Nucleus accumbens (tissue), 56 donors: ENCODE results near the gene PLCB4.

Experiments
- DNase-seq, 56 donors: peaks; one replicate each; lab custom pipeline; 2025; lab: John Stamatoyannopoulos, UW

Gene PLCB4

DNA sequence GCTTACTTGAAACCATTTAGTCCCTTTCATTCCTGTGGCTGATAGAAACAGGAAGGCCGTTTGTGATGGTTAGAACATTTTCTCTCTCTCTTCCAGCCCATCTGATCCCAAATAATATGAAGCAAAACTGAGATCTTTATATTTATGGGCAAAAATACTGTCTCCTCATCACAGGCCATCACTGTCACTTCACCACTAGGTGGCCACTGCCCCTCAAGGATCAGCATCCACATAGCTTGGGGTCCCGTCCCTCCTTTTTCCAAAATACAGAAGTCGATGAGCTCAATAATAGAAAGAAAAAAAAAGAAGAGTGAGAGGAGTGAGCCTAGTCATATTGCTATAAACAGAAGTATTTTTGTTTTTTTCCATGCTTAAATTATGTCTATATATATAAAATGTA lies 399.1 kb downstream of the PLCB4 start:
- peak in 5 of 56 donors; percentile 1 to 31 (median 20) for DNase-seq

- no peak for DNase-seq
These were observed 406.0 kb downstream of the PLCB4 start for GRCh38 chr20:9474835-9475415.

DNA sequence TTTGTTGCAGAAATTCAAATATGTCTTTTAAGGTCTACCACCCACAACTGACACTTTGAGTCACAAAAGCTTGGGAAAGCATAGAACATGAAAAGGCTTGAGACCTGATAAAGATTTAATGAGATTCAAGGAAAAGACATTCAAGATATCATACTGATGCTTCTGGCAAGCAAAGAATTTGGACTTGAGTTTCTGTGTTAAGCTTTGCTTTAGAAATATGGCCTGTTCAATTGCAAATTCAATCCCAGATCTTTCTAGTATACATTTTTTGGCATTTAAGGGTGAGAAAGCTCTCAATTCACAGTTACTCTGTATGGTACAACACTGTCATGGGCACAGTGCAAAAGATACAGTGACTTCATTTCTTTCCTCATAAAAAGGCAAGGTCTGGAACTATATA lies 406.6 kb downstream of the PLCB4 start:
- DNase-seq, result no peak

DNA sequence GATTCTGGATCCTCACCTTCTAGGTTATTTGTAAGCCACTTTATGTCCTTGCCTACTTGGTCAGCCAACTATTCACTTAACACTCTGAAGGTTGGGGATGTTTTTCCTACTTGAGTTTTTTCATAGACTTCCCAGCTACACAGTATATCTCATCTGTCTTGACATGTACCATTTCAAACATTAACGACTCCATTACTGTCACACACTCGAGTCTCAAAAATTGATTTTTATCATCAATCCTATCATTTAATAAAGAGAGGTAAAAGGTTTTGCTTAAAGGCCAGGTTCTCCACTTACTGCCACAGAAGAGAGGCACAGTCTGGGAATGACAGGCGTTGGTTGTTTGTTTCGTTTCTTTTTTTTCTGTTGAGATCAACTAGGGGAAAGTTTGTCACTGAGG lies 407.3 kb downstream of the PLCB4 start:
- DNase-seq, result no peak

DNA sequence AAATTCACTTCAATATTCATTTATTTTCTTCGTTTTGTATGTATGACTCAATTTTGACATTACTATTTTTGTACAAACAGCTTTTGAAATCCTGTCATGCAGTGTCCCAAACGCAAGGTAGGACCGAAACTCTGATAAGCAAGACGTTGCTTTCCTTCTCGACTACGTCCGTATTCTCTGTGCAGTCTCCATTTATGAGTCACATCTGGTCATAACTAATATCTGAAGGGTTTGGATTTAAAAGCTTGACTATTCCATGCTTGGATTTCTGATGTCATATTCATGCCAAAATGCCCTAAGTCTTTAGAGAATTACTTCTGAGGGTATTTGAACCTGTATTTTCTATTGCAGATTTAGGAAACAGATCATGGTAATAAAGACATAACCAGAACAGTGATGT lies 407.8 kb downstream of the PLCB4 start:
- no peak for DNase-seq

DNA sequence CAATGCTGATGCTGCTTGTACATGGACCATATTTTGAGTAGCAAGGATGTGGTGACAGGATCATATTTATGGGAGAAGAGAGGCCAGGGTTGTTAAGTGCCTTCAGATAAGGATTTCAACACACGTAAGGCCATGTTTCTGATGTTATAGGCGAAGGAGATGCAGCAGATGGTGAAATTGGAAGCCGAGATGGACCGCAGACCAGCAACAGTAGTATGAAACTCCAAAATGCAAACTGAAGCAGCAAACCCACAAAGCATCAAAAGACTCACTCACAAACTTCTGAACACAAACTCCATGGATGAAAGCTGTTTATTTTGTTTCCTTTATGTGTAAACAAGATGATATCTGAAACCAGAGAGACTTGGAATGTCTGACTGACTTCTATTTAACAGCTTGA lies 409.9 kb downstream of the PLCB4 start:
- no peak for DNase-seq

DNA sequence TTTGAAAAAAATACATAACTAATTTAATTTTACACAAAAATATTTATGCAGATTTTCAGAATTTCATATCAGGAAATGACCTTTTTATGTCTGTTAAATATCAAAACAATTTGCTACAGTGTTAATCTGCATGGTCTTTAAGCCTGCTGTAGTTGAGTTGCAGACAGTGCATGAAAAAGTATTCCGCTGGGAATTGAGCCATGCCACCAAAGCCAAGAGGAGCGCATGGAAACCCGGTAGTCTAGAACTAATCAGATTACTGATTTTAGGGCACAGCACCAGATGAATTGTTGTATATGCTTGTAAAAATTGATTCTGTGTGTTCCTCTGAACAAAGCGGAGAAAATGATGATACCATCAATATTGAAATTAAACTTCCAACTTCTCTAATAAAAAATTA lies 411.2 kb downstream of the PLCB4 start:
- DNase-seq, result peak in 1 of 56 donors; percentile 7

- no peak for DNase-seq
These were observed 413.3 kb downstream of the PLCB4 start for GRCh38 chr20:9482180-9482579.

- no peak for DNase-seq
These were observed 414.2 kb downstream of the PLCB4 start for GRCh38 chr20:9483131-9483530.

DNA sequence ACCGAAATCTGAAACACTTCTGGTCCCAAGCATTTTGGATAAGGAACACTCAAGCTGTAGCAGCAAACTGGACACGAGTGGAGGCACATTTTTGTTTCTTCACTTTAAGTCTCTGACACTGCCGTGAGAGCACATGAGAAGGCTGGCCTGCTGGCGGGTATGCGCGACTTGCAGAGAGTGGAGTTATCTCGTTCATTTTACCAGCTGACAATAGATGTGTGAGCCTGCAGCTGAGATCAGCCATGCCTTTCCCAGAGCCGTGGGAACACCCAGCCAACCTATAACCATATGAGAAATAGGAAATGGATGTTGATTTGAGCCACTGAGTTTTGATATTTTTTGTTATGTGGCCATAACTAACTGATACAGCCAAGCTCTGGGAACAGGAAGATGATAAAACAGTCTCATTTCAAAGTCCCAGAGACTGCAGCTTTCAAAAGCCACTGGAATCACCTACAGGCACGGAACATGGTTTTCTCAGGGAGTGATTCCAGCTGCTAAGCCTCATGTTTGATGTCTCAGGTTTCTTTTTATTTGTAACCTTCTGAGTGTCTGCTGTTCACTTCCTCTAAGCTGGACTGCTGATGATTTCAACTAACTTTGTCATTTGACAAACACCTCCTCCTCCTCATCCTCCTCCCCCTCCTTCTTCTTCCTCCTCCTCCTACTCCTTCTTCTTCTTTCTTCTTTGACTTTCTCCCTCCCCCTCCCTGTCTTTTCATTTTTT lies 416.9 kb downstream of the PLCB4 start:
- no peak for DNase-seq

GRCh38 chr20:9487231-9487630 lies 418.3 kb downstream of the PLCB4 start:
- no peak for DNase-seq

DNA sequence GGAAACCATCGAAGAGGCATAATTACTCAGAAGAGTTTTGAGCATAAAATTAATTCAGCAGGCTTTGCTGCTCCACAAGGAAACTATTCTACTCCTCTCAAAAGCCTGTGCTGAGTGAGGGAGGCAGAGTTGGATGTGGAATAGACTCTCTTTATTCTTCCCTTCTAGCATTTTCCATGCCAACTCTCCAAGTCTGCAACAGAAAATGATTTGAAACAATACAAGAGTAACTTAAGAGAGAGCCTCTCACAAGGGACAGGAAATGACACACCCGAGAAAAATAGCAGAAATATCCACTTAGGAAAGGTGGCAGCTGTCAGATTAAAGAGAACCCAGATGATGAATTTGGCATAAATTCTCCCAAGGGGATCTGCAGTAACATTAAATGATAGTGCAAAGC lies 419.2 kb downstream of the PLCB4 start:
- DNase-seq, result peak in 12 of 56 donors; percentile 3 to 62 (median 32)

GRCh38 chr20:9490161-9490560 lies 421.3 kb downstream of the PLCB4 start:
- DNase-seq, result no peak

- no peak for DNase-seq
These were observed 421.7 kb downstream of the PLCB4 start for GRCh38 chr20:9490631-9491030.

DNA sequence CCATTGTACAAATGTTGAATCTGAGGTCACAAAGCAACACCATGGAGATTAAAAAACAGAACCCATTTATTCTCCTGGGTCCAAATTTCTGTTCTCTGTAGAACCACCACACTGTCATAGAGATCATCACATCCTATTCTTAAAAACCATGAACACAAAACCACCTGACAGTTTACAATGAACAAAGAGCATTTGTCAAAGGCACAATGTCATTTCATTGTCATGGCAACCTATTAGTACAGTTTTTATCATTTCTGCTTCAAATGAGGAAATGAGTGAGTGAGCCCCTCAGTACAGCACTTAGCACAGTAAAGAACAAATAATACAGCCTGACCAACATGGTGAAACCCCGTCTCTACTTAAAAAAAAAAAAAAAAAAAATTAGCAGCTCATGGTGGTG lies 422.4 kb downstream of the PLCB4 start:
- no peak for DNase-seq

DNA sequence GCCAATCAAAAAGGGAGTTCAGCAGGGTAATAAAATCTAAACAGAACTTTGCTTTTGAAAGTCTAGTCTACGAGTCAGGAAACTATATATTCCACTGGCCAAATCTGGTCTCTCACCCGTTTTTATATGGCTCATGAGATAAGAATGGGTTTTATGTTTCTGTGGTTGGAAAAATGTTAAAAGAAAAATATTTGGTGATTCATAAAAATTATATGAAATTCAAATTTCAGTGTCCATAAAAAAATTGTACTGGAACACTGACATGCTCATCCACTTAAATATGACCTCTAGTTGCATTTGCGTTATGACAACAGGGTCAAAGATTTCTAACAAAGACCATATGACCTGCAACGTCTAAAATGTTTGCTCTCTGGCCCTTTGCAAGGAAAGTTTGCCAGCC lies 423.2 kb downstream of the PLCB4 start:
- DNase-seq, result no peak

GRCh38 chr20:9493803-9494202 lies 424.9 kb downstream of the PLCB4 start:
- no peak for DNase-seq

DNA sequence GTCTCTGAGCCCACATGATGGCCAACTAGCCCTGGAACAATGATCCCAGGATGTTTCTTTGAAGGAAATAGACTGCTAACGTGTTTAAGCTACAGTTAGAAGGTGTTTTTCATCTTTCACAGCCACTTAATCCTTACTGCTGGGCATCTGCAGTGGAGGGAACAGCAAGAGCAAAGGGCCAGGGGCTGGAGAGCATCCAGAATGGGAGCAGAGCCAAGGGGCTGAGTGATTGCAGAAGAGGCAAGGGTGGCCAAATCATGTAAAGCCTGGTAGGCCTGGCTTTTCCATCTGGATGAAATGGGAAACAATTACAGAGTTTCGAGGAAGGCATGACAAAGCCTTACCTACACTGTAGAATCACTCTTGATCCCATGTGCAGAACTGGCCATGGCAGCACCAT lies 426.8 kb downstream of the PLCB4 start:
- DNase-seq, result no peak

DNA sequence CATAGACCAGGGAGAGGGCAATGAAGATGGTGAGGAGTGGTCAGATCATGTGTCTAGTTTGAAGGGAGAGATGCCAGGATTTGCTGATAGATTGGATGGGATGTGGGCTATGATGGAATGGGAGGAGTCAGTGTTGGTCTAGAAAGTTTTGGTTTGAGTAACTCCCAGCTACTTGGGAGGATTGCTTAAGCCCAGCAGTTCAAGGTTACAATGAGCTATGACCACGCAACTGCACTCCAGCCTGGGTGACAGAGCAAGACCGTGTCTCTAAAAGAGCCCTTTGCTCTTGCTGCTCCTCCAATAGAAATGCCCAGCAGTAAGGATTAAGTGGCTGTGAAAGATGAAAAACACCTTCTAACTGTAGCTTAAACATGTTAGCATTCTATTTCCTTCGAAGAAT lies 427.3 kb downstream of the PLCB4 start:
- DNase-seq, result no peak

GRCh38 chr20:9498322-9498721 lies 429.4 kb downstream of the PLCB4 start:
- DNase-seq, result no peak

GRCh38 chr20:9499126-9499899 lies 430.4 kb downstream of the PLCB4 start:
- no peak for DNase-seq

GRCh38 chr20:9500121-9500520 lies 431.2 kb downstream of the PLCB4 start:
- peak in 1 of 56 donors; percentile 17 for DNase-seq
